HG02588 (cell line): ENCODE results near the gene MRAS.
"Not testable (repeated sequence)": the region's sequence is repeated elsewhere in the genome, so short reads cannot be mapped to it uniquely, and the experiment has no call there.

Source experiments
- ATAC-seq: cut with Tn5 transposase; IDR thresholded peaks from one replicate; pipeline ENCODE4 v1.9.1; 2021; ENCODE audit warnings: mild to moderate bottlenecking, moderate library complexity; ENCODE audit not compliant: unreplicated experiment

MRAS gene

DNA sequence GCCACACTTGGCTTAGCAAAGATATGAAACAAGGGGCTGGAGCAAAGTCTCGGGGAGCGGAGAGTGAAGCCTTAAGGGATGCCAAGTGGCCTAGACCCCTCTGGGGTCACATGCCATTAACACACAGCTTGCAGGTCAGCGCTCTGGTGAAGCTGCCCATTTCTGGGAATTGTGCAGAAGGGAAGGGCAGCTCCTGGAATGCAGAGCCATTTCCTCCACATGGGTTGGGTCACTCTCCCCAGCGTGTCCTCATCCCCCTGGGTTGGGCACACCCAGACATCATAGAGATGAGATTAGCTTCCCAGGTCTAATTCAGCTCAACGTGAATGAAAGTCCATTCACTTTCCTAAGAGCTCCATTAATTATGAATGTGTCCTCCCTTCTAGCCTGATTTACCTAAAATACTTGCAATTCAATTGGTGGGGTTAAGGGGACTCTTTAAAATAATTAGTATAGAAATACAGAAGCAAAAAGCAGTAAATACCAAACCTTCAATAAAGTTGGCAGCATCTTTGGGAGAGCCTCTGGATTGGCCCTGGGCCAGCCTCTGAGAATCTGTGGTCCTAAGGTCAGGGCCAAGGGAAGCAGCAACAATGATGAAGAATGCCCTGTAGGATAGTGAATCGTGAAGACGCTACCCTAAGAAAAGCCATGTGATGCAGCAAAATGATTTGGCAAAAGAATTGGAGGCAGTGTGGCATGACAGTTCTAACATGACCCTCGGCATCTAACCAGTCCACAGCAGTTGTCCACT lies 17.8 kb downstream of the MRAS start:
- ATAC-seq = no peak

DNA sequence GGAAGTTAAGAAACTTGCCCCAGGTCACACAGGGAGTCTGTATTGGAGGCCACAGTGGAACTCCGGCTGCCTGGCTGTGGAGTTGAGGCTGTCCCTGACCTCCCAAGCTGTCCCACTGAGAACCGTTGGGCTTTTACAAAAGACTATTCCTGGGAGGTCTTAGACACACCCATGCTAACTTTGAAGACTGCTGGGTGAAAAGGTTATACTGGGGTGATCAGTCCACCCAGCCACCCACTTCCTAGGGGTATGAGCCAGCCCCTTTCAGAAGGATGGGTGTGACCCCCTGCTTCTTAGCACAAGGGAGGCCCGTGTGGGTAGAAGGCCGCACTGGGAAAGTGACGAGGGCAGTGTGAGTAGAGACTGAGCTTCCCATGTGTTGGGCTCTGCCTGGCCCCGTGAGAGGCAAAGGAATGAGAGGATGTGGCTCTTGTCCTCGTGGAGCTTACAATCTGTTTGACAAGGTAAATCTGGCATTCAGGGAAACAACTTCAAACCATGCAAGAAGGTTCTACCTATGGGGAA lies 19.0 kb downstream of the MRAS start:
- no peak for ATAC-seq

GRCh38 chr3:138367911-138368310 lies 19.5 kb downstream of the MRAS start:
- no peak for ATAC-seq

DNA sequence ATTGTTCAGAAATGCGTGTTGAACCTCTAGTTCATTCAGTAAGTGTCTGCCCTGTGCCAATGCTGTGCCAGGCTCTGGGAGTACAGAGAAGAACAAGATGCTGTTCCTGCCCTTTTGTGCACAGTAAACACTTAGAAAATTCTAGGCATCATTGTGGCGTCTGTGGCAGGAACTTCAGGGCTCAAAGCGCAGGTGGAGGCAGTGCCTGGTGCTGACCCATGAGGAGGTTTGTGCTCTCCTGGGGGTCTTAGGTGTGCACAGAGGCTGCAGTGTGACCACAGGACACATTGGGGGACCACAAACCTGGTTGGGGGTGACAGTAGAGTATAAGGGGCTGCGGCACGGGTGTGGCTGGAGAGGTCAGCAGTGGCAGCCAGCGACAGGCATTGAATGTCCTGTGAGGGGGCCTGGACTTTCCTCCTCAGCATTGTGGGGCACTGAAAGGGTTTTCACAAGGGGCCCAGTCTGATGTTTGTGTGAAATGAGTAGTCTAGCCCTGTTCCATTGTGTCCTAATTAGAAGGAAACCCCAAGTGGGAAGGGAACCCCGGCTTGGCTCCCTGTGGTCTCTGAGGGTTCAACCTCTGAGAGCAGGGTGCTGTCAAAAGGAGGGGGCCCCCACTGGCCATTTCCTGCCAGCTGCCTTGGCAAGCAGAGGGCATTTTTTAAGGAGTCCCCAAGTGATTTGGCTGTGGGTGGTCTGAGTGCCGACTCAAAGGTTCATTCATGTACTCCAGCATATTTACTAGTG lies 20.9 kb downstream of the MRAS start:
- ATAC-seq = no peak

DNA sequence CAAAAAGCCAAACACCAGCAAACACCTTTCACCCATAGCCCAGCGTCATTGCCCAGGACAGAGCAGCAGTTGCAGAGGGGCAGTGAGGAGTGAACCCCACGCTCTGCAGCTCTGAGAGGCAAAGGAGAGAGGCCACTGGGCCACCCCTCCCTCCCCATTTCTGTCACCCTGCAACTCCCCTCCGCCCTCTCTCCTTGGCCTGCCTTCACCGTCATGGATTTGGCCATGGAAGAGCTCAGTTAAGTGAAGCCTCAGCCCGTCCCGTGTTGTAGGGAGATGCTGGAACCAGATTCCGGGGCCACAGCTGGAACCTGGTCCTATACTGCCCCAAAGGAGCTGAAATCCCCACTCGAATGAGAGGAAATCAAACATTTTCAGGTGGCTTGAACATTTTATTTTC lies 21.9 kb downstream of the MRAS start:
- ATAC-seq = no peak

DNA sequence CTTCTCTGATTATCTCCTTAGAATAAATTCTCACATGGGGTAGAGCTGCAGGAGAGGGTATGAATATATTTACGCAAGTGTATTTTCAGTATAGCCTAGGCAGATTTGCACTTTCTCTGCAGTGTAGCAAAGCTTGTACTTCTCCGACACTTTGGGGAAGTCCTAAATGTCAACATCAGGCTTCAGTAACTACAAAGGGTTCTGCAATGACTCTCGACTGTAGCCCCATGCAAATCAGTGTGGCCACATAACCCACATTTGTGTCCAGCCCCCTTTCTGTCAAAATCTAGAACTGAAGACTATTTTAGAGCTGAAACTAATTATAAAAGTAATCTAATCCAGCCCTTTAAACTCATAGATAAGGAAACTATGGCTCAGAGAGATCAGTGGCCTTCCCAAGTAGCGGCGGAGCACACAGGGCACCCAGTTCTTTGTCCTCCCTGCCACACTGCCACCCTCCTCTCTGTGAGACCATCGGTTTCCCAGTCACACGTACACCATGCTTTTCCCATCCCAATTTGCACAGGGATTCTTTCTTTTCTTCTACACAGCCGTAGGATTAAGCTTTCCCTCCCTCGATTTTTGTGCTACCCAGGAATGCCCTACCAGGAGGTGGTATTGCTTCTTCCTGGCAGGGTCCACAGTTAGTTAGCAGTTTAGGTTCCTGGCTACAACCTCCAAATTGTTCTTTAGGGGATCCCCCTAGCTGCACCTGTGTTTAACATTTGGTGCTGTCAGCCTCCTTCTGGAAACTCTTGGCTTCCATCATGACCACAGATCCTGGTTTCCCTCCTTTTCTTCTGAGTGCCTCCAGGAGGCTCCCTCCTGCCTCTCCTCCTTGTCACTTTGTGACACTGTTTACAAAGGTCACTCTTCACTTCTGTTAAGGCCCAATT lies 22.9 kb downstream of the MRAS start:
- ATAC-seq = peak; percentile 99

GRCh38 chr3:138373087-138373735 lies 24.8 kb downstream of the MRAS start:
- ATAC-seq = no peak

DNA sequence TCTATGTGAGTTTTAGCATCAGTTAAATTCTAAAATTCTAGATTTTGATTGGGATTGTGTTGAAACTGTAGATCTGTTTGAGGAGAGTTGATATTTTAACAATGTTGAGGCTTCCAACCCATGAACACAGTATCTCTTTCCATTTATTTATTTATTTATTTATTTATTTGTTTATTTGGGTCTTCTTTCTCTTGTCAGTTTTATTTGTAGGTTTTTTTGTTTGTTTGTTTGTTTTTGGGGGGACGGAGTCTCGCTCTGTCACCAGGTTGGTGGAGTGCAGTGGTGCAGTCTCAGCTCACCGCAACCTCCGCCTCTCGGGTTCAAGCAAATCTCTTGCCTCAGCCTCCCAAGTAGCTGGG lies 25.3 kb downstream of the MRAS start:
- no peak for ATAC-seq

- ATAC-seq = no peak
Measured at GRCh38 chr3:138374573-138375134, 26.3 kb downstream of the MRAS start.

GRCh38 chr3:138375447-138375846 lies 27.1 kb downstream of the MRAS start:
- ATAC-seq = no peak

- ATAC-seq = no peak
Measured at GRCh38 chr3:138376663-138377062, 28.3 kb downstream of the MRAS start.

DNA sequence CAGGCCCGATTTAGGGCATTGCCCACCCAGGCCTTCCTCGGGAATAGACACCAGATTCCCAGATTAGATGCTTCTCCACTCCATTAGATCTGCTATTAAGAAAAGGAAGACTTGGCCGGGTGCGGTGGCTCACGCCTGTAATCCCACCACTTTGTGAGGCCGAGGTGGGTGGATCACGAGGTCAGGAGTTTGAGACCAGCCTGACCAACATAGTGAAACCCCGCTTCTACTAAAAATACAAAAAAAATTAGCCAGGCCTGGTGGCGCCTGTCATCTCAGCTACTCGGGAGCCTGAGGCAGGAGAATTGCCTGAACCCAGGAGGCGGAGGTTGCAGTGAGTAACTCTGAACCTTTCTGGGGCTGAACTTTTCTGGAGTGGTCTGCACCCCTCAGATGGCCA lies 28.8 kb downstream of the MRAS start:
- ATAC-seq = not testable (repeated sequence)

- ATAC-seq = no peak
Measured at GRCh38 chr3:138377804-138378203, 29.4 kb downstream of the MRAS start.

GRCh38 chr3:138378331-138378730 lies 30.0 kb downstream of the MRAS start:
- no peak for ATAC-seq

DNA sequence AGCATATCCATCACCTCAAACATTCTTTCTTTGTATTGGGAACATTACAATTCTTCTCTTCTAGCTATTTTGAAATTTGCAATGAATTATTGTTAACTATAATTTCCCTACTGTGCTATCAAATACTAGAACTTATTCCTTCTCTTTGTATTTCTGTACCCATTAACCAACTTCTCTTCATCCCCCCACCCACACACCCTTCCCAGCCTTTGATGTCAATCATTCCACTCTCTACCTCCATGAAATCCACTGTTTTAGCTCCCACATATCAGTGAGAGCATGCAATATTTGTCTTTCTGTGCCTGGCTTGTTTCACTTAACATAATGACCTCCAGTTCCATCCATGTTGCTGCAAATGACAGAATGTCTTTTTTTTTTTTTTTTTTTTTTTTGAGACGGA lies 30.6 kb downstream of the MRAS start:
- ATAC-seq = no peak

DNA sequence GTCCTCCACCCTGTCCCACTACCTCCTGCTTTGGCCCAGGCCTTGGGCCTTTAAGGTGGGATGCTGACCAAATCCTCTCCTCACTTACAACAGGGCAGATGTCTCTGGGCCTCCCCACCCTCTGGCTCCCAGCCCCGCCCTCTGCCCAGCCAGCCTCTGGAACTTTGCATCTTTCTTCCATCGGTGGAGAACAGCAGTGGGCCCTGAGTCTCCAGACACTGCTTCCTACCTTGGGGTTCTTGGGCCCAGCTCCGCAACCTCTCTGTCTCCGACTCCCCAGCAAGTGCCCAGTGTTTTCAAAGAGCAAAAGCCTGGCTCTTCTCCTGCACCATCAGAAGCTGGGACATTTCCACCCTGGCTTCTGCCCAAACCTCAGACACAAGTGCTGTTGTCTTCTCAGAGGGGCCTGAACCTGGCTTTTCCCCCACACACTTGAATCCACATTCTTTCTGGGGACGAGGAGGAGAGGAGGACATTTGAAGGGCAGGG lies 33.1 kb downstream of the MRAS start:
- ATAC-seq = no peak

- no peak for ATAC-seq
Measured at GRCh38 chr3:138381950-138382715, 33.8 kb downstream of the MRAS start.

DNA sequence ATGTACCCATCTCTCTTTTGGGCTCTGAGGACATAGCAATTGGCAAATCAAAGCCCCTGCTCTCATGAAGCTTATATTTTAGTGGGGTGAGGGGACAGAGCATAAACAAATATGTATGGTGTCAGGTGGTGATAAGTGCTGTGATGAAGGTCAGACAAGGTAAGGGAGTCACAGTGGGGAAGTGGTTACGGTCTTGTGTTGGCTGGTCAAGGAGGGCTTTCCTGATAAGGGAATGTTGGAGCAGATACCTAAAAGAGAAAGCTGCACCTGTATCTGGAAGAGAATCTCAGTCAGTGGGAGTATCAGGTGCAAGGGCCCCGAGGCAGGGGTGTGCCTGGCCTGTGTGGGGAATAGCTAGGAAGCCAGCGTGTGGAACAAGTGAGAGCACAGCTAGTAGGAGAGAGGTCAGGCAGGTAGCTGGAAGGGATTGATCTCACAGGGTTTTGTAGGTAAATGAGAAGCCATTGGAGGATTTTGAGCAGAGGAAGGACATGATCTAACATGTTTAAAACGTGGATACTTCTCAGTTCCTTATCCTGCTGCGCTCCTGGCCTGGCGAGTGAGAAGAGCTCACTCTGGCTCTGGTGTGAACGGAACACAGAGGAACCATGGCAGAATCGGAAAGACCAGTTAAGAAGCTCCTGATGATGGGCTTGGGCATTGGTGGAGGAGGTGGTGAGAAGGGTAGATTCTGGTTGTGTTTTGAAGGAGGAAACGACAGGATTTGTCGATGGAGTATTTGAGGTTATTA lies 35.5 kb downstream of the MRAS start:
- ATAC-seq = no peak

- no peak for ATAC-seq
Measured at GRCh38 chr3:138384531-138384930, 36.2 kb downstream of the MRAS start.
